DND-41 (cell line): Measurements from ENCODE around the gene NLGN1.

Experiments used
- ATAC-seq: fragments of 200-7000 bp; cut with Tn5 transposase; 3 replicates; pipeline ENCODE4 v1.9.1; 2021; ENCODE audit warnings: low read depth; ENCODE audit not compliant: insufficient read depth
- DNase-seq: peaks from one replicate; pipeline ENCODE4 v3.0.0-alpha.2; 2020
- H2AFZ ChIP-seq: 2 replicates; pipeline ENCODE4 v1.6.0; 2012; ENCODE audit warnings: low read depth, low read length
- H3K27ac ChIP-seq: 2 replicates; pipeline ENCODE4 v1.5.1; 2012; ENCODE audit warnings: low read length, inconsistent platforms
- H3K27me3 ChIP-seq: fragments of 200-600 bp; sonication (generic); 2 replicates; pipeline ENCODE4 v1.6.0; 2012; ENCODE audit warnings: low read length, mild to moderate bottlenecking, inconsistent platforms; ENCODE audit not compliant: insufficient read depth, poor library complexity
- H3K36me3 ChIP-seq: 2 replicates; pipeline ENCODE4 v1.5.1; 2012; ENCODE audit warnings: low read length, inconsistent platforms; ENCODE audit not compliant: insufficient read depth
- H3K4me1 ChIP-seq: 2 replicates; pipeline ENCODE4 v1.5.1; 2012; ENCODE audit warnings: mild to moderate bottlenecking, low read length; ENCODE audit not compliant: insufficient read depth
- H3K4me2 ChIP-seq: 2 replicates; pipeline ENCODE4 v1.6.0; 2012; ENCODE audit warnings: mild to moderate bottlenecking, moderate library complexity, low read length, inconsistent platforms; ENCODE audit not compliant: insufficient read depth
- H3K4me3 ChIP-seq, 2 experiments: fragments of 200-600 bp in 1 of 2; shearing (Covaris generic) in 1 of 2; 2 replicates each; pipeline ENCODE4 v1.5.1; 2012 to 2016; ENCODE audit warnings: inconsistent platforms in 2 of 2, low read length in 2 of 2, mild to moderate bottlenecking in 2 of 2, low read depth in 1 of 2, moderate library complexity in 1 of 2
- H3K79me2 ChIP-seq: 2 replicates; pipeline ENCODE4 v1.6.0; 2012; ENCODE audit warnings: low read length, inconsistent platforms; ENCODE audit not compliant: insufficient read depth
- H3K9ac ChIP-seq: 2 replicates; pipeline ENCODE4 v1.6.0; 2012; ENCODE audit warnings: low read depth, mild to moderate bottlenecking, inconsistent platforms, low read length, moderate library complexity
- H3K9me3 ChIP-seq: 2 replicates; pipeline ENCODE4 v1.5.1; 2012; ENCODE audit warnings: low read length, moderate library complexity, mild to moderate bottlenecking, inconsistent platforms; ENCODE audit not compliant: insufficient read depth, severe bottlenecking
- H4K20me1 ChIP-seq: 2 replicates; pipeline ENCODE4 v1.6.0; 2012; ENCODE audit warnings: low read length; ENCODE audit not compliant: insufficient read depth
- CTCF ChIP-seq: IDR thresholded peaks from 2 replicates; pipeline ENCODE4 v1.5.1; 2012; ENCODE audit warnings: borderline replicate concordance, low read length, moderate library complexity, mild to moderate bottlenecking; ENCODE audit not compliant: poor library complexity, severe bottlenecking; ENCODE audit errors: extremely low read depth
- EZH2 ChIP-seq: IDR thresholded peaks from 3 replicates; pipeline ENCODE4 v1.6.1; 2012; ENCODE audit warnings: borderline replicate concordance, low read depth, mild to moderate bottlenecking, moderate library complexity, low read length, inconsistent platforms; ENCODE audit not compliant: severe bottlenecking

The NLGN1 gene

GRCh38 chr3:173876476-173876875 is 478.9 kb downstream of the NLGN1 start:
- no peaks in the 10 kb centered on the region for H3K4me1 ChIP-seq
- H2AFZ ChIP-seq: no peak overlapping the region
- H3K79me2 ChIP-seq: no peaks in the 10 kb centered on the region
- H3K27me3 ChIP-seq: no peaks in the 10 kb centered on the region
- H3K36me3 ChIP-seq: no peaks in the 10 kb centered on the region
- no peak overlapping the region for H3K9ac ChIP-seq
- no peak for DNase-seq
- no peaks in the 10 kb centered on the region for H3K9me3 ChIP-seq
- H3K4me3 ChIP-seq: no peak overlapping the region
- H3K27ac ChIP-seq: no peak overlapping the region
- ATAC-seq: no peak
- H4K20me1 ChIP-seq: no peaks in the 10 kb centered on the region
- H3K4me2 ChIP-seq: no peak overlapping the region
- TF ChIP-seq EZH2 (no peak), CTCF (peak; percentile 16)

- TF ChIP-seq EZH2: no peak
- no peak for TF ChIP-seq CTCF
- Histone ChIP-seq H4K20me1 (no peaks in the 10 kb centered on the region), H3K27ac (no peak overlapping the region), H3K9me3 (no peaks in the 10 kb centered on the region), H2AFZ (no peak overlapping the region), H3K4me2 (no peak overlapping the region), H3K36me3 (no peaks in the 10 kb centered on the region), H3K79me2 (no peaks in the 10 kb centered on the region), H3K27me3 (no peaks in the 10 kb centered on the region), H3K4me1 (no peaks in the 10 kb centered on the region), H3K9ac (no peak overlapping the region), H3K4me3 (no peak overlapping the region)
- no peak for ATAC-seq
- no peak for DNase-seq
Measured at GRCh38 chr3:173887888-173888287, 490.3 kb downstream of the NLGN1 start.

GRCh38 chr3:173889596-173889995 is 492.1 kb downstream of the NLGN1 start:
- Histone ChIP-seq H3K36me3 (no peaks in the 10 kb centered on the region), H3K4me1 (no peaks in the 10 kb centered on the region), H3K79me2 (no peaks in the 10 kb centered on the region), H3K4me3 (no peak overlapping the region), H3K9ac (no peak overlapping the region), H4K20me1 (no peaks in the 10 kb centered on the region), H2AFZ (no peak overlapping the region), H3K9me3 (no peaks in the 10 kb centered on the region), H3K27me3 (no peaks in the 10 kb centered on the region), H3K4me2 (no peak overlapping the region), H3K27ac (no peak overlapping the region)
- no peak for DNase-seq
- no peak for TF ChIP-seq CTCF
- TF ChIP-seq EZH2: no peak
- no peak for ATAC-seq

- ATAC-seq (no peak), DNase-seq (no peak)
- H3K4me3 ChIP-seq: no peak overlapping the region
- H3K36me3 ChIP-seq: no peaks in the 10 kb centered on the region
- H3K9ac ChIP-seq: no peak overlapping the region
- H4K20me1 ChIP-seq: no peaks in the 10 kb centered on the region
- no peak for TF ChIP-seq EZH2
- TF ChIP-seq CTCF: no peak
- H3K27me3 ChIP-seq: no peaks in the 10 kb centered on the region
- H3K4me2 ChIP-seq: no peak overlapping the region
- H3K9me3 ChIP-seq: no peaks in the 10 kb centered on the region
- H3K4me1 ChIP-seq: no peaks in the 10 kb centered on the region
- H2AFZ ChIP-seq: no peak overlapping the region
- H3K79me2 ChIP-seq: no peaks in the 10 kb centered on the region
- no peak overlapping the region for H3K27ac ChIP-seq
Measured at GRCh38 chr3:173890091-173890490, 492.5 kb downstream of the NLGN1 start.
